Loucy (cell line): Measurements from ENCODE around the gene MTHFSD.

Experiments used
- H2AFZ ChIP-seq: fragments of 200-600 bp; sonication (generic); 2 replicates; pipeline ENCODE4 v1.6.0; 2016; ENCODE audit warnings: antibody characterized with exemption, mild to moderate bottlenecking, low read length, moderate library complexity
- H3F3A ChIP-seq: fragments of 200-600 bp; 2 replicates; pipeline ENCODE4 v1.6.0; 2016; ENCODE audit warnings: antibody characterized with exemption, low read depth, mild to moderate bottlenecking
- H3K27me3 ChIP-seq: fragments of 200-600 bp; sonication (generic); 2 replicates; pipeline ENCODE4 v1.6.1; 2014; ENCODE audit warnings: low read length, mild to moderate bottlenecking; ENCODE audit not compliant: insufficient read depth, poor library complexity, severe bottlenecking
- H3K36me3 ChIP-seq: fragments of 200-600 bp; sonication (generic); 2 replicates; pipeline ENCODE4 v1.6.1; 2016; ENCODE audit warnings: low read length; ENCODE audit not compliant: insufficient read depth
- H3K4me1 ChIP-seq: fragments of 200-600 bp; sonication (generic); 2 replicates; pipeline ENCODE4 v1.5.1; 2014; ENCODE audit warnings: low read length, mild to moderate bottlenecking; ENCODE audit not compliant: insufficient read depth, poor library complexity, severe bottlenecking
- H3K4me2 ChIP-seq: fragments of 200-600 bp; sonication (generic); 2 replicates; pipeline ENCODE4 v1.6.0; 2014; ENCODE audit warnings: antibody characterized with exemption, low read length, low read depth, mild to moderate bottlenecking; ENCODE audit not compliant: poor library complexity, severe bottlenecking
- H3K4me3 ChIP-seq: fragments of 200-600 bp; sonication (generic); 2 replicates; pipeline ENCODE4 v1.5.1; 2014; ENCODE audit warnings: low read length, mild to moderate bottlenecking, mixed read lengths; ENCODE audit not compliant: poor library complexity, severe bottlenecking
- H3K79me2 ChIP-seq: fragments of 200-600 bp; sonication (generic); 2 replicates; pipeline ENCODE4 v1.6.1; 2014; ENCODE audit warnings: low read length; ENCODE audit not compliant: insufficient read depth
- H3K9ac ChIP-seq: fragments of 200-600 bp; sonication (generic); 2 replicates; pipeline ENCODE4 v1.6.0; 2014; ENCODE audit warnings: mild to moderate bottlenecking, low read depth, low read length, moderate library complexity; ENCODE audit not compliant: poor library complexity, severe bottlenecking
- H3K9me2 ChIP-seq: fragments of 200-600 bp; sonication (generic); replicated peaks from 2 replicates; pipeline ENCODE4 v1.6.1; 2016; ENCODE audit warnings: low read depth, low read length, mixed read lengths
- H3K9me3 ChIP-seq: fragments of 200-600 bp; sonication (generic); 2 replicates; pipeline ENCODE4 v1.6.1; 2014; ENCODE audit warnings: mild to moderate bottlenecking, antibody characterized with exemption, low read length, low read depth; ENCODE audit not compliant: insufficient read depth
- H4K20me1 ChIP-seq: fragments of 200-600 bp; sonication (generic); 2 replicates; pipeline ENCODE4 v1.6.0; 2014; ENCODE audit warnings: antibody characterized with exemption, low read length, mild to moderate bottlenecking; ENCODE audit not compliant: insufficient read depth, poor library complexity, severe bottlenecking
- CTCF ChIP-seq: fragments of 200-600 bp; sonication (generic); conservative IDR thresholded peaks from 2 replicates; pipeline ENCODE4 v1.5.1; 2014; ENCODE audit warnings: mild to moderate bottlenecking, antibody characterized with exemption, low read length
- EZH2phosphoT487 ChIP-seq: fragments of 200-600 bp; IDR thresholded peaks from 2 replicates; pipeline ENCODE4 v1.6.1; 2018; ENCODE audit warnings: antibody characterized with exemption, mild to moderate bottlenecking, moderate library complexity, borderline replicate concordance

Gene MTHFSD

GRCh38 chr16:86494565-86495356 is 60.3 kb downstream of the MTHFSD start:
- Histone ChIP-seq H3K4me1 (no peaks in the 10 kb centered on the region), H3K79me2 (no peaks in the 10 kb centered on the region), H3K9me3 (no peaks in the 10 kb centered on the region), H3K4me3 (no peak overlapping the region), H3K27me3 (no peaks in the 10 kb centered on the region), H3K9me2 (no peaks in the 10 kb centered on the region), H3K9ac (no peak overlapping the region), H2AFZ (no peak overlapping the region), H3K4me2 (no peak overlapping the region), H3F3A (no peaks in the 10 kb centered on the region), H4K20me1 (no peaks in the 10 kb centered on the region), H3K36me3 (no peaks in the 10 kb centered on the region)
- TF ChIP-seq CTCF (no peak), EZH2phosphoT487 (no peak)

DNA sequence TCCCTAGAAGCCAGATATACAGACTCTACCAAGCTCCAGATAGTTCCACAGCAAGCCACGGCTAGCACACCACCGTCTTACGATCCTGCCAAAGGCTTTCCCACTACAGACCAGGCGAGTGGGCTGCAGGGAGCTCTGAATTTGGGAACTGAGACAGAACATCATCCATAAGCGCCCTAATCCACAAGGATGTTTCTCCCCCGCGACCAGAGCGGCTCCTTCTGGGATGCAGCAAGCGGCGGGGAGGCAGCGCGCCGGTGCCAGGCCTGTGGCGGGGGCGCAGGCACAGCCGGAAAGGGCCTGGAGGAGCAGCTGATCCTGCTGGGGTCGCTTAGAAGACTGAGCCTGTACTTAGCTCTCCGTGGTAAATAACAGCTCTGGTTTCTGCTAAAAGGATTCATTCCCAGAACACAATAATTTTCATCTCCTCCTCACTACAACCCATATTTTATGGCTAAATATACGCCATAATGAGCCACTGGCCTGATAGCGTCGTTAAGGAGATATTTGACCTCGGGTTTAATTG is 60.9 kb downstream of the MTHFSD start:
- Histone ChIP-seq H2AFZ (no peak overlapping the region), H4K20me1 (no peaks in the 10 kb centered on the region), H3F3A (no peaks in the 10 kb centered on the region), H3K9me3 (no peaks in the 10 kb centered on the region), H3K9ac (no peak overlapping the region), H3K9me2 (no peaks in the 10 kb centered on the region), H3K36me3 (no peaks in the 10 kb centered on the region), H3K79me2 (no peaks in the 10 kb centered on the region), H3K27me3 (no peaks in the 10 kb centered on the region), H3K4me2 (no peak overlapping the region), H3K4me1 (no peaks in the 10 kb centered on the region), H3K4me3 (no peak overlapping the region)
- TF ChIP-seq EZH2phosphoT487 (no peak), CTCF (no peak)

DNA sequence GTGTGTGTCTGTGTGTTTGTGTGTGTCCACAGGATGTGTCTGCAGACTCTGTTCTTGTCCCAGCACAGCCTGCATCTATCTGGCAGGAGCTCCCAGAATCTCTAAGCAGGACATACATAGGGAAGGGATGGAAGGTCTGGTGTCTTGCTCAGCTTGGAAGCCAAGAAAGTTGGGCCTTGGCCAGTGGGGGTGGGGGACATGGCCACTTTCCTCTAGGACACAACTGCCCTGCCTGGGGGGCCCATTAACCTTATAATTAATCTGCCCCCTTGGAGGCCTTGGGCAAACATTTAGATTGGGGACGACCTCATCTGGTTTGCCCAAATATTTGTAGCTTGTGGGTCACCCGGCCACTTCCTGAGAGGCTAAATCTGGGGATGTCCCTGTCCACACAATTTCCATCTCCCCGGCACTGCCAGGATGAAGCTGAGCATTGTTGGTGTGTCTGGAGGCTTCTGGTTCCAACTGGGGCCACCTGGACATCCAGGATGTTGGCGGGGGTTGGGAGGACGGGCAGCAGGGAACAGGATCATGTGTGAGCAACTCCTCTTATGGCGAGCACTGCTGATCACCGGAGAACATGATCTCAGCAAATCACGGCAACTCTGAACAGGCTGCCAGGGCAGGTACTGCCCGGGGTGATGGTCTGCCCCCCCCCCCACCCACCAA is 61.9 kb downstream of the MTHFSD start:
- H3K4me3 ChIP-seq: no peak overlapping the region
- H3K4me1 ChIP-seq: no peaks in the 10 kb centered on the region
- no peaks in the 10 kb centered on the region for H3K79me2 ChIP-seq
- no peak overlapping the region for H3K4me2 ChIP-seq
- no peak overlapping the region for H2AFZ ChIP-seq
- H3F3A ChIP-seq: no peaks in the 10 kb centered on the region
- TF ChIP-seq CTCF (no peak), EZH2phosphoT487 (no peak)
- H3K9me2 ChIP-seq: no peaks in the 10 kb centered on the region
- no peak overlapping the region for H3K9ac ChIP-seq
- no peaks in the 10 kb centered on the region for H3K9me3 ChIP-seq
- H4K20me1 ChIP-seq: no peaks in the 10 kb centered on the region
- H3K27me3 ChIP-seq: no peaks in the 10 kb centered on the region
- no peaks in the 10 kb centered on the region for H3K36me3 ChIP-seq
